PFSK-1 (cell line): ENCODE measurements around the gene ADD2.

Experiments used
- FOXP2 ChIP-seq: optimal IDR thresholded peaks from 2 replicates; pipeline ENCODE3; 2011; ENCODE audit warnings: borderline replicate concordance, control low read depth, inconsistent platforms; ENCODE audit not compliant: insufficient read depth; ENCODE audit errors: extremely low read length, extremely low read depth
- POLR2AphosphoS5 ChIP-seq: IDR thresholded peaks from 2 replicates; pipeline ENCODE4 v1.6.1; 2012; ENCODE audit warnings: low read depth, mild to moderate bottlenecking, control low read depth, low read length, moderate library complexity
- REST ChIP-seq, 2 experiments: IDR thresholded peaks; 2 replicates each; pipeline versions ENCODE4 v1.6.1 to v1.8.0; 2011 to 2012; ENCODE audit warnings: low read depth in 2 of 2, low read length in 2 of 2, control low read depth in 1 of 2, inconsistent platforms in 1 of 2, mild to moderate bottlenecking in 1 of 2, moderate library complexity in 1 of 2; ENCODE audit not compliant: insufficient read depth in 1 of 2
- SIN3A ChIP-seq: IDR thresholded peaks from 2 replicates; pipeline ENCODE4 v1.6.1; 2012; ENCODE audit warnings: mild to moderate bottlenecking, low read length, moderate library complexity, borderline replicate concordance; ENCODE audit not compliant: insufficient read depth
- TAF1 ChIP-seq: IDR thresholded peaks from 2 replicates; pipeline ENCODE4 v1.6.1; 2012; ENCODE audit warnings: low read length, control low read depth, borderline replicate concordance; ENCODE audit not compliant: insufficient read depth

Gene ADD2

GRCh38 chr2:70772486-70773155, 4.6 kb upstream of the ADD2 start:
- TF ChIP-seq POLR2AphosphoS5 (no peak), TAF1 (no peak), REST (IDR thresholded peaks at IDR 0.05; ENCODE audit: insufficient read depth in 1 of 2, low read depth in 2 of 2, low read length in 2 of 2) (no peak), FOXP2 (no peak), SIN3A (no peak)

- no peak for TF ChIP-seq REST (IDR thresholded peaks at IDR 0.05; ENCODE audit: insufficient read depth in 1 of 2, low read depth in 2 of 2, low read length in 2 of 2)
- TF ChIP-seq TAF1 = no peak
These were observed 3.4 kb upstream of the ADD2 start for GRCh38 chr2:70771446-70771845.

- TF ChIP-seq SIN3A = no peak
These were observed 1.4 kb upstream of the ADD2 start for GRCh38 chr2:70769450-70769849.

- TF ChIP-seq TAF1 = no peak
- TF ChIP-seq REST (IDR thresholded peaks at IDR 0.05; ENCODE audit: insufficient read depth in 1 of 2, low read depth in 2 of 2, low read length in 2 of 2) = no peak
- TF ChIP-seq POLR2AphosphoS5 = no peak
- TF ChIP-seq FOXP2 = no peak
- no peak for TF ChIP-seq SIN3A
These were observed 638 bp upstream of the ADD2 start for GRCh38 chr2:70768590-70769085.

- no peak for TF ChIP-seq FOXP2
- no peak for TF ChIP-seq POLR2AphosphoS5
- TF ChIP-seq TAF1 = no peak
- TF ChIP-seq REST (IDR thresholded peaks at IDR 0.05; ENCODE audit: insufficient read depth in 1 of 2, low read depth in 2 of 2, low read length in 2 of 2) = no peak
- TF ChIP-seq SIN3A = no peak
These were observed 811 bp downstream of the ADD2 start for GRCh38 chr2:70767079-70767698.
